HG03457 (cell line): Measurements from ENCODE around the gene CDKN2A.

Experiments used
- ATAC-seq: cut with Tn5 transposase; IDR thresholded peaks from one replicate; pipeline ENCODE4 v1.9.1; 2021; ENCODE audit warnings: moderate number of reproducible peaks; ENCODE audit not compliant: unreplicated experiment

CDKN2A gene

GRCh38 chr9:21945606-21946005 lies 48.6 kb downstream of the CDKN2A start:
- ATAC-seq, result no peak

- no peak for ATAC-seq
Measured at GRCh38 chr9:21943464-21943863, 50.7 kb downstream of the CDKN2A start.

GRCh38 chr9:21941337-21941995 lies 52.7 kb downstream of the CDKN2A start:
- ATAC-seq, result no peak

- no peak for ATAC-seq
Measured at GRCh38 chr9:21936161-21936560, 58.0 kb downstream of the CDKN2A start.

GRCh38 chr9:21935631-21936030 lies 58.6 kb downstream of the CDKN2A start:
- ATAC-seq, result no peak

- ATAC-seq, result no peak
Measured at GRCh38 chr9:21933865-21934264, 60.3 kb downstream of the CDKN2A start.

- no peak for ATAC-seq
Measured at GRCh38 chr9:21933281-21933680, 60.9 kb downstream of the CDKN2A start.

GRCh38 chr9:21931428-21931827 lies 62.8 kb downstream of the CDKN2A start:
- ATAC-seq, result no peak

GRCh38 chr9:21927752-21928151 lies 66.4 kb downstream of the CDKN2A start:
- no peak for ATAC-seq

- no peak for ATAC-seq
Measured at GRCh38 chr9:21923694-21924093, 70.5 kb downstream of the CDKN2A start.

- ATAC-seq, result no peak
Measured at GRCh38 chr9:21919377-21920362, 74.5 kb downstream of the CDKN2A start.
